A549 treated with RU486 at 1 μM for 4 hours (cell line): ENCODE results near the gene MED13. TPM values are rescaled to one million over a fixed set of nuclear protein-coding genes. Genes with fewer than 3 reads are reported as not detected.

Experiments used
- total RNA-seq: library from RNA; stranded (reverse); fragments of 200-300 nt; extraction: Qiagen RNA extraction; gene quantifications from 5 replicates; pipeline ENCODE4 v1.2.3, GENCODE V29; 2022; ENCODE audit warnings: low read depth

The MED13 gene
- total RNA-seq = 13.8 to 23.4 TPM (median 22.0 TPM) in 5 replicates

GRCh38 chr17:62064791-62065563, at the start of gene MED13:
Gene MED13 (minus strand): TSS chr17:62065278. CDS start chr17:62065205, 73 bp downstream.

GRCh38 chr17:61927208-61928100, 137.6 kb downstream of the MED13 start, which contains the start of gene INTS2:
Gene INTS2 (minus strand): TSS chr17:61927982. CDS start chr17:61926644, 1,338 bp downstream.

Other genes with a start within 250 kb of the MED13 start
- gene BRIP1, start 201.8 kb downstream of the MED13 start, total RNA-seq = 1.8 to 4.6 TPM (median 4.3 TPM) in 5 replicates
- gene INTS2, start 137.3 kb downstream of the MED13 start, total RNA-seq = 8.3 to 13.6 TPM (median 13.2 TPM) in 5 replicates